CD14-positive monocyte (primary cell): ENCODE measurements around the gene REM1. TPM values are rescaled to one million over a fixed set of nuclear protein-coding genes. Genes with fewer than 3 reads are reported as not detected.
"Not testable (repeated sequence)": the region's sequence is repeated elsewhere in the genome, so short reads cannot be mapped to it uniquely, and the experiment has no call there.

ENCODE experiments used
- DNase-seq, 3 donors: peaks; one replicate each; pipeline ENCODE4 v3.0.0-alpha.2; 2011 to 2022
- H2AFZ ChIP-seq: 2 replicates; pipeline ENCODE4 v1.6.0; 2012; ENCODE audit warnings: mild to moderate bottlenecking, low read depth, low read length, inconsistent platforms; ENCODE audit not compliant: insufficient read depth, poor library complexity, severe bottlenecking
- H3K27ac ChIP-seq, 2 donors: 1 replicate in 1 of 2; 2 replicates in 1 of 2; pipeline ENCODE4 v1.5.1; 2012 to 2013; ENCODE audit warnings: low read length in 2 of 2, control low read depth in 1 of 2, inconsistent platforms in 1 of 2, low read depth in 1 of 2, mild to moderate bottlenecking in 1 of 2
- H3K27me3 ChIP-seq, 2 donors: one replicate each; pipeline versions ENCODE4 v1.6.0 to v1.6.1; 2011 to 2013; ENCODE audit warnings: low read length in 2 of 2; ENCODE audit not compliant: control insufficient read depth in 2 of 2, insufficient read depth in 2 of 2
- H3K36me3 ChIP-seq, 2 donors: replicated peaks in 1 of 2; 1 replicate in 1 of 2; 2 replicates in 1 of 2; pipeline versions ENCODE4 v1.5.1 to v1.6.1; 2012 to 2013; ENCODE audit warnings: low read length in 2 of 2, control low read depth in 1 of 2, inconsistent platforms in 1 of 2, mild to moderate bottlenecking in 1 of 2; ENCODE audit not compliant: insufficient read depth in 2 of 2, control insufficient read depth in 1 of 2
- H3K4me1 ChIP-seq, 2 donors: 1 replicate in 1 of 2; 2 replicates in 1 of 2; pipeline versions ENCODE4 v1.5.1 to v1.6.1; 2012 to 2013; ENCODE audit warnings: low read length in 2 of 2, control low read depth in 1 of 2, inconsistent platforms in 1 of 2, mild to moderate bottlenecking in 1 of 2, moderate library complexity in 1 of 2; ENCODE audit not compliant: insufficient read depth in 2 of 2, control insufficient read depth in 1 of 2
- H3K4me2 ChIP-seq: replicated peaks from 2 replicates; pipeline ENCODE3; 2012; ENCODE audit warnings: low read length, moderate library complexity, mild to moderate bottlenecking; ENCODE audit not compliant: poor library complexity, severe bottlenecking; ENCODE audit errors: extremely low read depth
- H3K4me3 ChIP-seq, 3 experiments: fragments of 200-600 bp in 1 of 3; sonication (generic) in 1 of 3; replicated peaks in 1 of 3; 1 replicate in 2 of 3; 2 replicates in 1 of 3; pipeline ENCODE4 v1.5.1; 2011 to 2013; ENCODE audit warnings: low read length in 3 of 3, mild to moderate bottlenecking in 3 of 3, control low read depth in 2 of 3, low read depth in 2 of 3, inconsistent platforms in 1 of 3, moderate library complexity in 1 of 3
- H3K79me2 ChIP-seq: 2 replicates; pipeline ENCODE4 v1.6.0; 2012; ENCODE audit warnings: mild to moderate bottlenecking, control low read depth, inconsistent platforms, low read length, moderate library complexity; ENCODE audit not compliant: insufficient read depth
- H3K9ac ChIP-seq: 2 replicates; pipeline ENCODE4 v1.6.0; 2017; ENCODE audit warnings: low read length, mild to moderate bottlenecking; ENCODE audit not compliant: insufficient read depth, poor library complexity, severe bottlenecking
- H3K9me3 ChIP-seq, 2 donors: replicated peaks in 1 of 2; 1 replicate in 1 of 2; 2 replicates in 1 of 2; pipeline versions ENCODE4 v1.5.1 to v1.6.1; 2012 to 2013; ENCODE audit warnings: low read length in 2 of 2, control low read depth in 1 of 2; ENCODE audit not compliant: control insufficient read depth in 1 of 2, insufficient read depth in 1 of 2
- H4K20me1 ChIP-seq: 2 replicates; pipeline ENCODE4 v1.6.0; 2012; ENCODE audit warnings: mild to moderate bottlenecking, low read length, control low read depth, moderate library complexity; ENCODE audit not compliant: insufficient read depth
- H3K27ac Mint-ChIP-seq, 7 donors: one replicate each; pipeline ENCODE4 v1.8.0; 2020; ENCODE audit warnings: mild to moderate bottlenecking in 7 of 7, mixed read lengths in 7 of 7, moderate library complexity in 6 of 7, inconsistent platforms in 2 of 7
- H3K27me3 Mint-ChIP-seq, 3 donors: one replicate each; pipeline ENCODE4 v1.8.0; 2021 to 2022; ENCODE audit warnings: low read depth in 3 of 3, mild to moderate bottlenecking in 3 of 3, mixed read lengths in 3 of 3, moderate library complexity in 3 of 3, inconsistent platforms in 1 of 3
- H3K36me3 Mint-ChIP-seq, 2 donors: one replicate each; pipeline ENCODE4 v1.8.0; 2020; ENCODE audit warnings: mixed read lengths in 2 of 2, inconsistent platforms in 1 of 2, mild to moderate bottlenecking in 1 of 2
- H3K4me1 Mint-ChIP-seq: one replicate; pipeline ENCODE4 v1.8.0; 2020; ENCODE audit warnings: mild to moderate bottlenecking, mixed read lengths
- H3K4me3 Mint-ChIP-seq, 2 donors: one replicate each; pipeline ENCODE4 v1.8.0; 2020; ENCODE audit warnings: mild to moderate bottlenecking in 2 of 2, mixed read lengths in 2 of 2, moderate library complexity in 1 of 2
- H3K9me3 Mint-ChIP-seq, 7 donors: one replicate each; pipeline ENCODE4 v1.8.0; 2020 to 2022; ENCODE audit warnings: mixed read lengths in 7 of 7, mild to moderate bottlenecking in 6 of 7, moderate library complexity in 6 of 7, inconsistent platforms in 2 of 7
- WGBS: methylation state at CpG from one replicate; pipeline ENCODE4 v1.1.5; 2013; ENCODE audit warnings: missing lambda C conversion rate; ENCODE audit not compliant: insufficient coverage; 5-methylcytosine and 5-hydroxymethylcytosine counted together
- intact Hi-C, 2 donors: fragments of 100-400 bp; cut with micrococcal nuclease; formaldehyde crosslinking; loops; one replicate each; pipeline versions ENCODE4 v1.15.0 to v1.15.1; 2023
- polyA plus RNA-seq, 3 donors: library from polyadenylated mRNA; depleted of rRNA in 1 of 3; unstranded in 2 of 3; stranded (reverse) in 1 of 3; fragments of 300-500 nt in 2 of 3; fragments of >200 nt in 1 of 3; fragmentation: Illumina TruSeq in 2 of 3; gene quantifications; 1 replicate in 2 of 3; 2 replicates in 1 of 3; pipeline ENCODE4 v1.2.3, GENCODE V29; 2012 to 2021
- TF ChIP-seq, protein P1 (sequence below): fragments of 200-600 bp; IDR thresholded peaks from one replicate; pipeline ENCODE4 v1.8.0; 2022; ENCODE audit warnings: antibody characterized with exemption, mild to moderate bottlenecking

The REM1 gene
- polyA plus RNA-seq, 3 donors, result not detected

DNA sequence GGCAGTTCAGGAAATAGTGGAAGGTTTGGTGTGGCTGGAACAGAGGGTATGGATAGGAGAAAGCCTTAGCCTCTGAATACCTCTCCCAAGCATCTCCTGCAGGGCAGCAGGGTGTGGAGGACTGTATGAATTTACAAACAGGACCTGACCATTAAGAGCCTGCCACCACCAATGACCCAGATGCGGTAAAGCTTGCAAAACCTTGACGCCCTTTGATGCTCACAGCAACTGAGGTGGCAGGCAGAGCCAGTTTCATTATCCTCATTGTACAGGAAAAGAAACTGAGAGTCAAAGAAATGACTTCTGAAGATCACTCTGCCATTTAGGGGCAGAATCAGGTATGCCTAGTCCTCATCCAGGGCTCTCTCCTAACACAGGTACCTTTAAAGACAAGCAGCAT lies 41.6 kb downstream of the REM1 start:
- Histone ChIP-seq H2AFZ (no peak overlapping the region), H3K79me2 (peaks cover 75% of the 10 kb centered on the region), H4K20me1 (peaks cover 50% of the 10 kb centered on the region), H3K4me1 (peaks cover 64% of the 10 kb centered on the region in 2 donors), H3K27ac (peak overlapping the region; percentile 66 to 95), H3K36me3 (peaks cover 3 to 14% of the 10 kb centered on the region in 2 donors), H3K4me3 (peak overlapping the region in 1 of 3 experiments; percentile 91), H3K9ac (no peak overlapping the region), H3K27me3 (no peaks in the 10 kb centered on the region), H3K9me3 (no peaks in the 10 kb centered on the region), H3K4me2 (peak overlapping the region; percentile 87)
- H3K4me3 Mint-ChIP-seq, result no peak overlapping the region
- no peaks in the 10 kb centered on the region for H3K27me3 Mint-ChIP-seq
- H3K9me3 Mint-ChIP-seq, result no peaks in the 10 kb centered on the region
- TF ChIP-seq, protein P1, sequence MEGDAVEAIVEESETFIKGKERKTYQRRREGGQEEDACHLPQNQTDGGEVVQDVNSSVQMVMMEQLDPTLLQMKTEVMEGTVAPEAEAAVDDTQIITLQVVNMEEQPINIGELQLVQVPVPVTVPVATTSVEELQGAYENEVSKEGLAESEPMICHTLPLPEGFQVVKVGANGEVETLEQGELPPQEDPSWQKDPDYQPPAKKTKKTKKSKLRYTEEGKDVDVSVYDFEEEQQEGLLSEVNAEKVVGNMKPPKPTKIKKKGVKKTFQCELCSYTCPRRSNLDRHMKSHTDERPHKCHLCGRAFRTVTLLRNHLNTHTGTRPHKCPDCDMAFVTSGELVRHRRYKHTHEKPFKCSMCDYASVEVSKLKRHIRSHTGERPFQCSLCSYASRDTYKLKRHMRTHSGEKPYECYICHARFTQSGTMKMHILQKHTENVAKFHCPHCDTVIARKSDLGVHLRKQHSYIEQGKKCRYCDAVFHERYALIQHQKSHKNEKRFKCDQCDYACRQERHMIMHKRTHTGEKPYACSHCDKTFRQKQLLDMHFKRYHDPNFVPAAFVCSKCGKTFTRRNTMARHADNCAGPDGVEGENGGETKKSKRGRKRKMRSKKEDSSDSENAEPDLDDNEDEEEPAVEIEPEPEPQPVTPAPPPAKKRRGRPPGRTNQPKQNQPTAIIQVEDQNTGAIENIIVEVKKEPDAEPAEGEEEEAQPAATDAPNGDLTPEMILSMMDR, result no peak
- H3K36me3 Mint-ChIP-seq, result peaks cover 6 to 20% of the 10 kb centered on the region in 2 donors
- DNase-seq, result peak in 1 of 3 donors; percentile 8
- WGBS, result 36% methylated on average over 2 of the region's 2 CpGs
- no peak overlapping the region for H3K27ac Mint-ChIP-seq
- peaks cover 32% of the 10 kb centered on the region for H3K4me1 Mint-ChIP-seq
- intact Hi-C loops, result no loop called here

DNA sequence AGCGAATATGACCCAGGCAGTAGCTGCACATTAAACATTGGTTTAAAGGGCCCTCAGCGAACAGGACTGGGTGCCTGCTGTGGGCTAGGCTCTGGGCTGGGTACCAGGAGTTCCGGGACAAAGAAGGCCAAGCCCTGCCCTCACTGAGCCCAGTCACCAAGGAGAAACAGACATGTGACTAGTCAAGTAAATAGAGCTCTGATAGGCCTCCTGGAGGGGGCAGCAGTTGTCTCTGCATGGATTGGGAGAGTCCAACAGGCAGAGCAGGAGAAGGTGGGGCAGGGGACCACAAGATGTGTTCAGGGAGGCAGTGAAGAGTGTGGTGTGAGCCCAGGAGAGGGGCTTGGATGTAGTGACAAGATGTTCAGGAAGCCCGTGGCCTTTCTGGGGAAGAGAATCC lies 42.3 kb downstream of the REM1 start:
- Histone ChIP-seq H3K4me2 (peak overlapping the region; percentile 87), H3K79me2 (peaks cover 82% of the 10 kb centered on the region), H3K4me3 (peak overlapping the region in 1 of 3 experiments; percentile 91), H3K4me1 (peaks cover 71% of the 10 kb centered on the region in 2 donors), H3K36me3 (peaks cover 3 to 14% of the 10 kb centered on the region in 2 donors), H3K9me3 (no peaks in the 10 kb centered on the region), H3K27me3 (no peaks in the 10 kb centered on the region), H3K27ac (peak overlapping the region; percentile 66 to 95), H2AFZ (no peak overlapping the region), H4K20me1 (peaks cover 50% of the 10 kb centered on the region), H3K9ac (peak overlapping the region; percentile 28)
- H3K27ac Mint-ChIP-seq, result no peak overlapping the region
- WGBS, result 82% methylated on average over 3 of the region's 4 CpGs
- peaks cover 6 to 20% of the 10 kb centered on the region in 2 donors for H3K36me3 Mint-ChIP-seq
- intact Hi-C loops, result no loop called here
- H3K4me3 Mint-ChIP-seq, result no peak overlapping the region
- H3K9me3 Mint-ChIP-seq, result no peaks in the 10 kb centered on the region
- TF ChIP-seq, protein P1, result peak; percentile 21
- H3K4me1 Mint-ChIP-seq, result peaks cover 40% of the 10 kb centered on the region
- peak in 2 of 3 donors; percentile 26 to 60 for DNase-seq
- H3K27me3 Mint-ChIP-seq, result no peaks in the 10 kb centered on the region

DNA sequence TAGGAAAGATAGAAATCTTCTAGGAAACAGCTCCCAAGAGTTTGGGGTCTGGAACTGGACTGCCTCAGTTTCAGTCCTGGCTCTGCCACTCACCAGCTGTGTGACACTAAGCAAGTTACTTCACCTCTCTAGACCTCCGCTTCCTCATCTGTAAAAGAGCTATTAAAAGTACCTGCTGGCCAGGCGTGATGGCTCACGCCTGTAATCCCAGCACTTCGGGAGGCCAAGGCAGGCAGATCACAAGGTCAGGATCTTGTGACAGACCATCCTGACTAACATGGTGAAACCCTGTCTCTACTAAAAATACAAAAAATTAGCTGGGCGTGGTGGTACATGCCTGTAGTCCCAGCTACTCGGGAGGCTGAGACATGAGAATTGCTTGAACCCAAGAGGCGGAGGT lies 46.2 kb downstream of the REM1 start:
- H4K20me1 ChIP-seq, result peaks cover 52% of the 10 kb centered on the region

More for the DNA sequence above, 46.2 kb downstream of the REM1 start:
- Histone ChIP-seq H3K79me2 (peaks cover 92% of the 10 kb centered on the region), H3K4me2 (peak overlapping the region; percentile 60), H3K27ac (peak overlapping the region; percentile 81 to 94), H3K4me1 (peaks cover 81 to 85% of the 10 kb centered on the region in 2 donors), H3K36me3 (peaks cover 9 to 28% of the 10 kb centered on the region in 2 donors), H3K9ac (peak overlapping the region; percentile 64), H3K4me3 (peak overlapping the region in 1 of 3 experiments; percentile 53)
- DNase-seq, result peak; percentile 73 to 92 (median 82)
- not testable (repeated sequence) for H2AFZ ChIP-seq, H3K9me3 ChIP-seq, H3K27me3 ChIP-seq, H3K27me3 Mint-ChIP-seq, H3K9me3 Mint-ChIP-seq
- H3K4me3 Mint-ChIP-seq, result peak overlapping the region in 1 of 2 donors; percentile 71
- peaks cover 14 to 36% of the 10 kb centered on the region in 2 donors for H3K36me3 Mint-ChIP-seq
- 5% methylated on average over 6 of the region's 7 CpGs for WGBS
- intact Hi-C loops, result loop anchor here in 1 of 2 donors (10.0 kb wide), 1 partner anchor 194 kb away; no protein-coding TSS in a partner anchor
- H3K4me1 Mint-ChIP-seq, result peaks cover 65% of the 10 kb centered on the region
- peak overlapping the region; percentile 90 to 99 (median 97) for H3K27ac Mint-ChIP-seq
